ENCODE results near the gene RABGGTB.

Gene RABGGTB

GRCh38 chr1:75786901-75787493 is 941 bp downstream of the RABGGTB start:
- CTCF ChIA-PET: interaction anchor here (1.2 kb wide), 1 partner anchor 9 kb away, joined by 4 read pairs; the partner anchor contains the start of gene MSH4

GRCh38 chr1:75787524-75787923 is 1.5 kb downstream of the RABGGTB start:
- ChIA-PET POLR2A (no interaction called here), CTCF (no interaction called here)
- TF ChIP-seq CTCF (IDR thresholded peaks at IDR 0.05; ENCODE audit: control extremely low read depth, extremely low read depth, low read depth, missing control alignments): no peak
- no peak for DNase-seq (ENCODE audit: extremely low spot score)

More at GRCh38 chr1:75786901-75787493, 941 bp downstream of the RABGGTB start:
- TF ChIP-seq CTCF (IDR thresholded peaks at IDR 0.05; ENCODE audit: control extremely low read depth, extremely low read depth, low read depth, missing control alignments): no peak
- POLR2A ChIA-PET: interaction anchor here (0.6 to 0.7 kb wide), 2 partner anchors 19 to 1896 kb away, joined by 3 to 5 read pairs; no protein-coding TSS in a partner anchor
- no peak for DNase-seq (ENCODE audit: extremely low spot score)

- no peak for DNase-seq (ENCODE audit: extremely low spot score)
- TF ChIP-seq CTCF (IDR thresholded peaks at IDR 0.05; ENCODE audit: control extremely low read depth, extremely low read depth, low read depth, missing control alignments): no peak
- POLR2A ChIA-PET: no interaction called here
- CTCF ChIA-PET: no interaction called here
Measured at GRCh38 chr1:75789988-75790387, 3.9 kb downstream of the RABGGTB start.

GRCh38 chr1:75791022-75791421 is 5.0 kb downstream of the RABGGTB start:
- no peak for DNase-seq (ENCODE audit: extremely low spot score)

GRCh38 chr1:75792091-75792490 is 6.0 kb downstream of the RABGGTB start:
- ChIA-PET CTCF (no interaction called here), POLR2A (no interaction called here)
- no peak for DNase-seq (ENCODE audit: extremely low spot score)
- TF ChIP-seq CTCF (IDR thresholded peaks at IDR 0.05; ENCODE audit: control extremely low read depth, extremely low read depth, low read depth, missing control alignments): no peak

More at GRCh38 chr1:75791022-75791421, 5.0 kb downstream of the RABGGTB start:
- ChIA-PET POLR2A (no interaction called here), CTCF (interaction anchor here (1.2 kb wide), 1 partner anchor 9 kb away, joined by 3 read pairs; no protein-coding TSS in a partner anchor)
- no peak for TF ChIP-seq CTCF (IDR thresholded peaks at IDR 0.05; ENCODE audit: control extremely low read depth, extremely low read depth, low read depth, missing control alignments)

- ChIA-PET CTCF (no interaction called here), POLR2A (no interaction called here)
- DNase-seq (ENCODE audit: extremely low spot score): no peak
- TF ChIP-seq CTCF (IDR thresholded peaks at IDR 0.05; ENCODE audit: control extremely low read depth, extremely low read depth, low read depth, missing control alignments): no peak
Measured at GRCh38 chr1:75794382-75794781, 8.3 kb downstream of the RABGGTB start.
